Ovary (tissue), 9 donors: Measurements from ENCODE around the gene BCAR3. TPM values are rescaled to one million over a fixed set of nuclear protein-coding genes. Genes with fewer than 3 reads are reported as not detected.

Source experiments
- DNase-seq, 5 donors: peaks; one replicate each; pipeline ENCODE4 v3.0.0-alpha.2; 2019 to 2020
- H3K27ac ChIP-seq, 2 donors: fragments of 200-600 bp; one replicate each; pipeline versions ENCODE4 v1.5.1 to v1.8.0; 2019 to 2022
- H3K27me3 ChIP-seq: fragments of 200-600 bp; one replicate; pipeline ENCODE4 v1.8.0; 2022
- H3K36me3 ChIP-seq: fragments of 200-600 bp; sonication (generic); one replicate; pipeline ENCODE4 v1.5.1; 2019
- H3K4me1 ChIP-seq: one replicate; pipeline ENCODE4 v1.8.1; 2013; ENCODE audit warnings: mild to moderate bottlenecking, moderate library complexity; ENCODE audit not compliant: insufficient read depth
- H3K4me3 ChIP-seq: fragments of 200-600 bp; sonication (generic); one replicate; pipeline ENCODE4 v1.5.1; 2017
- H3K9me3 ChIP-seq, 2 donors: fragments of 200-600 bp in 1 of 2; sonication (generic) in 1 of 2; one replicate each; pipeline versions ENCODE4 v1.5.1 to v1.8.1; 2013 to 2019; ENCODE audit warnings: mild to moderate bottlenecking in 1 of 2, moderate library complexity in 1 of 2
- CTCF ChIP-seq, 3 donors: fragments of 450-650 bp in 2 of 3; fragments of 200-600 bp in 1 of 3; IDR thresholded peaks; one replicate each; pipeline versions ENCODE4 v1.5.1 to v1.8.0; 2016 to 2022; ENCODE audit warnings: antibody characterized with exemption in 3 of 3, mild to moderate bottlenecking in 1 of 3
- EP300 ChIP-seq: sonication (generic); formaldehyde crosslinking; IDR thresholded peaks from one replicate; pipeline ENCODE4 v1.6.1; 2017; ENCODE audit warnings: antibody characterized with exemption
- POLR2A ChIP-seq: fragments of 450-650 bp; IDR thresholded peaks from one replicate; pipeline ENCODE4 v1.6.1; 2017; ENCODE audit warnings: antibody characterized with exemption, mild to moderate bottlenecking, moderate library complexity
- WGBS, 3 donors: extraction: QIAGEN DNeasy Blood & Tissue Kit in 1 of 3; methylation state at CpG; one replicate each; pipeline versions ENCODE4 v1.1.5 to v1.1.7; 2013 to 2017; 5-methylcytosine and 5-hydroxymethylcytosine counted together
- intact Hi-C, 4 donors: fragments of 100-400 bp; cut with DNase I; formaldehyde crosslinking; loops; one replicate each; pipeline versions ENCODE4 v1.11.0 to v1.15.1; 2022 to 2023
- polyA plus RNA-seq, 2 donors: library from polyadenylated mRNA; stranded (reverse); fragments of 200-250 nt in 1 of 2; fragments of 350-450 nt in 1 of 2; fragmentation: Illumina TruSeq in 1 of 2; extraction: RNeasy Lipid Tissue Mini Kit (QIAGEN cat#74804) in 1 of 2; gene quantifications; one replicate each; pipeline ENCODE4 v1.2.3, GENCODE V29; 2013 to 2014
- total RNA-seq, 7 donors: library from RNA; depleted of rRNA in 2 of 7; stranded (reverse); fragments of >200 nt in 2 of 7; fragmentation: NEBNext Ultra II Directional in 3 of 7; extraction: Animal tissue kit (Norgen Biotek cat#: 25700) in 3 of 7; gene quantifications; one replicate each; pipeline versions ENCODE4 v1.1.0 to v1.2.4, GENCODE V29; 2016 to 2023
- donor health status: DM: no; HTN: no; CAD: no; lungs with moderate emphysema.
- donor health status: DM: no; HTN: no; CAD: no.
- donor health status: Bipolar disorder and iron deficiency.
- donor health status: DM: yes; HTN: yes; CAD: no.
- donor health status: DM: no; HTN: no; CAD: no.
- donor health status: DM: yes; HTN: yes; CAD: no.

The BCAR3 gene
- total and polyA plus RNA-seq, 9 donors: 13.8 to 30.8 (median 17.5) TPM

- no peaks in the 10 kb centered on the region for H3K27me3 ChIP-seq
- H3K4me1 ChIP-seq: peaks cover 10% of the 10 kb centered on the region
- no peak overlapping the region for H3K27ac ChIP-seq
- no peak for TF ChIP-seq EP300
- TF ChIP-seq POLR2A: no peak
- no peak for TF ChIP-seq CTCF (IDR thresholded peaks at IDR 0.05)
- 74 to 76% (median 75%) methylated on average over 4 of the region's 4 CpGs for WGBS, 3 donors
- intact Hi-C loops: no loop called here
- H3K4me3 ChIP-seq: no peak overlapping the region
- DNase-seq: no peak
- no peaks in the 10 kb centered on the region for H3K36me3 ChIP-seq
- H3K9me3 ChIP-seq: no peaks in the 10 kb centered on the region
Observed at GRCh38 chr1:93729502-93729901, 47.9 kb upstream of the BCAR3 start.

GRCh38 chr1:93728480-93729131, 47.0 kb upstream of the BCAR3 start:
- no peaks in the 10 kb centered on the region for H3K36me3 ChIP-seq
- H3K27me3 ChIP-seq: no peaks in the 10 kb centered on the region
- DNase-seq: no peak
- intact Hi-C loops: no loop called here
- no peak overlapping the region for H3K4me3 ChIP-seq
- 82 to 95% (median 89%) methylated on average over 13 of the region's 13 CpGs for WGBS, 3 donors
- H3K4me1 ChIP-seq: peaks cover 10% of the 10 kb centered on the region
- no peak overlapping the region for H3K27ac ChIP-seq
- no peaks in the 10 kb centered on the region for H3K9me3 ChIP-seq
- no peak for TF ChIP-seq CTCF (IDR thresholded peaks at IDR 0.05)
- TF ChIP-seq POLR2A: no peak
- TF ChIP-seq EP300: no peak

GRCh38 chr1:93723733-93724270, 42.2 kb upstream of the BCAR3 start:
- Histone ChIP-seq H3K27ac (no peak overlapping the region), H3K36me3 (no peaks in the 10 kb centered on the region), H3K4me1 (peaks cover 10% of the 10 kb centered on the region), H3K9me3 (no peaks in the 10 kb centered on the region), H3K27me3 (no peaks in the 10 kb centered on the region), H3K4me3 (no peak overlapping the region)
- intact Hi-C loops: no loop called here
- WGBS, 3 donors: 92 to 96% (median 95%) methylated on average over 5 of the region's 5 CpGs
- no peak for DNase-seq
- TF ChIP-seq POLR2A: no peak
- no peak for TF ChIP-seq CTCF (IDR thresholded peaks at IDR 0.05)
- TF ChIP-seq EP300: no peak

- H3K4me3 ChIP-seq: no peak overlapping the region
- no peak for DNase-seq
- no peak overlapping the region for H3K27ac ChIP-seq
- H3K9me3 ChIP-seq: no peaks in the 10 kb centered on the region
- no peaks in the 10 kb centered on the region for H3K27me3 ChIP-seq
- no peak for TF ChIP-seq EP300
- no peak for TF ChIP-seq CTCF (IDR thresholded peaks at IDR 0.05)
- no peak for TF ChIP-seq POLR2A
- H3K4me1 ChIP-seq: peaks cover 10% of the 10 kb centered on the region
- H3K36me3 ChIP-seq: no peaks in the 10 kb centered on the region
- intact Hi-C loops: no loop called here
- 87 to 90% (median 89%) methylated on average over 6 of the region's 6 CpGs for WGBS, 3 donors
Observed at GRCh38 chr1:93723110-93723509, 41.5 kb upstream of the BCAR3 start.
